Hypothalamus (tissue), 51 donors: Measurements from ENCODE around the gene HSH2D.
"Not testable (repeated sequence)": the region's sequence is repeated elsewhere in the genome, so short reads cannot be mapped to it uniquely, and the experiment has no call there.

Experiments
- DNase-seq, 51 donors: peaks; one replicate each; lab custom pipeline; 2025; lab: John Stamatoyannopoulos, UW

Gene HSH2D, protein sequence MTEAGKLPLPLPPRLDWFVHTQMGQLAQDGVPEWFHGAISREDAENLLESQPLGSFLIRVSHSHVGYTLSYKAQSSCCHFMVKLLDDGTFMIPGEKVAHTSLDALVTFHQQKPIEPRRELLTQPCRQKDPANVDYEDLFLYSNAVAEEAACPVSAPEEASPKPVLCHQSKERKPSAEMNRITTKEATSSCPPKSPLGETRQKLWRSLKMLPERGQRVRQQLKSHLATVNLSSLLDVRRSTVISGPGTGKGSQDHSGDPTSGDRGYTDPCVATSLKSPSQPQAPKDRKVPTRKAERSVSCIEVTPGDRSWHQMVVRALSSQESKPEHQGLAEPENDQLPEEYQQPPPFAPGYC

DNA sequence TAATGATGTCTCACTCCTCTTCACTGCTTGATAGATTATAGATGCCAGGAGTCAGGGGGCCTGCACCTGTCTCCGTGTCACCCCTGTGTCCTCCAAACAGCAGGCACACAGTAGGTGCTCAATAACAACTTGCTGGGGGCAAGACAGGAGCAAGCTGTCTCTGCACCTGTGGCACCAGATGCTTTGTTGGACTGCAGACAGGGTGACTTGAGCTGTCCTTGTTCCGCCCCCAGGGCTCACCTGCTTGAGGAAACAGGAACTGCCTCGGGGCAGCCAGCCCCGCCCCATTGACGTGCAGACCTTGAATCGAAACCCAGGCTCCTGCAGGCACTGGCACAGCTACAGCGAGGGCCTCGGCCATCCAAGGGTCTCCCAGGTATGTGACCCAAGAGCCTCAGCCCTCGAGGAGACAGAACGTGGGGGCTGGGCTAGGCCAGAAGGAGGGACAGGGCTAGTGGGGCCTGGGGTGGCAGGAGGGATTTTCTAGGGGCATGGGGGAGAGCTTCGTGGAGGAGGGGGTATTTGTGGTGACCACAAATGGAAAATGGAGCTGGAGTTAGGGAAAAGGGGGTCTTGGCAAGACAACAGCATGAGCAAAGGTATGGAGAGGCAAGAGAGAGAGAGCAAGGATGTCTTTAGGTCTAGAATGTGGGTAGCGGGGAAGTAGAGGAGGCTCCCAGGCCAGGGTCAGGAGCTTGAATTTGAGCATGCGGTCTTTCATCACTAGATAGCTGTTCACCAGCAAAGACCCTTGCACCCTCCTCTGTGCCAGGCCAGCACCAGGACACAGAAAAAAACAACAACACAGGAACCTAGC lies at the start of gene HSH2D:
Gene HSH2D (plus strand): TSS at position 287 of the 817 bp plus-strand sequence. CDS start 5,066 bp downstream, outside the sequence.
- DNase-seq, result no peak

DNA sequence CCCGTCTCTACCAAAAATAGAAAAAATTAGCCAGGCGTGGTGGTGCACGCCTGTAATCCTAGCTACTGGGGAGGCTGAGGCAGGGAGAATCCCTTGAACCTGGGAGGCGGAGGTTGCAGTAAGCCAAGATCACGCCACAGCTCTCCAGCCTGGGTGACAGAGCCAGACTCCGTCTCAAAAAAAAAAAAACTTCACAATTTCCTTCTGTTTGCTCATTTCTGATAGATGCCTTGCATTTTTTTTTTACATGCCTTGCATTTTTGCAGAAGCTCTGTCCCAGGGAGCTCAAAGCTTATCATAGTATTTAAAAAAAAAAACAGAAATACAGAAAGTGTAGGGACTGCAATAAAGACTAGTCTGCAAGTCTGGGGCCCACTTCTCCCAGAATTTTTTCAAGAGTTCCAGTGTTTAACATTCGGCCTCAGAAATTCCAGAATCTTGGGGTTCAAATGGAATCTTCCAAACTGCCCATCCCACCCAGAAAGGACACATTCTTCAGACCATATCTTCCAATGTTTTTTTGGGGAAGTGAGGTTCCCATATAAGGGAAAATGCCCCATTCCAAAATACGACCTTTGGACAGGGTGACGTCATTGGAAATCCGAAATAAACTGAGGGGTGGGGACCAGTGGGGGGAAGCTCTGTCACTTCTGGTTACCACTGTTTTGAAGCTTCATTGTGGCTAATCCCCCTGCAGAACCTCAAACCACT lies 49.0 kb upstream of the HSH2D start:
- no peak for DNase-seq

DNA sequence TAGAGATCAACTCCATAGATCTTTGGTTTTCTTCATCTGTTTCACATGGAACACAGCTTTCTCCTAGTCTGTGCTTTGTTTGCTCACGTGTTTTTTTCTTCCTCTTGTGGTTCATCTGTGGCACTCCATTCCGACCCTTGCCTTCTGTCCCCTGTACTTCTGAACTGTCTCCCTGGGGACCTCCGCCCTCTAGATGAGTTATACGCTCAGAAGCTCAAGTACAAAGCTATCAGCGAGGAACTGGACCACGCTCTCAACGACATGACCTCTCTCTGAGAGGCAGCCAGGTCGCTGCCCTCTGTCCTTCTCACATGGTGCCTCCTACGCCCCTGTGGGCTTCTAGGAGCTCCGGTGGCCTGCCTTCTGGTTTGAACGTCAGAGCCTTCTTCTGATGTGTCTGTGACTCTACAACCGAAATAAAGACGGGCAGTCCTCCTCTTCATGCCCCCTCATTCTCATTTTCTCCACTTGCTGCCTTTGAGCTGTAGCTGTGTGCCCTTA lies 48.4 kb upstream of the HSH2D start:
- no peak for DNase-seq

DNA sequence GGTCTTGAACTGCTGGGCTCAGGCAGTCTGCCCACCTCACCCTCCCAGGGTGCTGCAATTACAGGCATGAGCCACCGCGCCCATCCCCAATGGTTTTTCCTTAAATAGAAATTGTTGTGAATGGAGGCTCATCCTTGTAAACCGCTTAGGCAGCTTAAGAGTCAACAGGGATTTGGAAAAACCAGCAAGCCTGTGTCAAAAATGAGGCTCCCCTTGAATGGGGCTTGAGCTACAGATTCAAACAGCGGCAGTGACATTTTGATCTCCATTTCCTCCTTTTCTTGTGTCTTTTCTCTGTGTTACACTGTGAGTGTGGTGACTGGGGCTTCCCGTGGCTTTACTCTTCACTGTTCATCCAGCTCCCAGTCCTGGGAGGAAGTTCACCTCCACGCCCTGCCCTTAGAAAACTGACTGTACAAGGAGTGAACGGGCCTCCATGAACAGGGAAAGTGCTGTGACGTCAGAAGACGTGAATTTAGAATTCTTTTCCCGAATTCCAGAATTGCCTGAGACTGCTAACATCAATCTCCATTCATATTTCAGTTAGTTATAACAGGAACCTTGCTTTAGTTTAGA lies 47.1 kb upstream of the HSH2D start:
- DNase-seq, result no peak

DNA sequence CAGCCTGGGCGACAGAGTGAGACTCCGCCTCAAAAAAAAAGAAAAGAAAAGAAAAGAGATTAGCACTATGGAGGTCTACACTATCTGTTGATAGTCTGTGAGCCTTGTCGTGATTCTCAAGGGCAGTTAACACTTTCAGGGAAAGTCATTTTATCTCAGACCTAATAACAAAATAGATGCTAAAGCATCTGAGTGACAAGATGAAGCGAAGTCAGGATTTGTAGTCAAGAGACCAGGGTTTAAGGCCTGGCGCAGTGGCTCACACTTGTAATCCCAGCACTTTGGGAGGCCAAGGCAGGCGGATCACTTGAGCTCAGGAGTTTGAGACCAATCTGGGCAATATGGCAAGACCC lies 45.1 kb upstream of the HSH2D start:
- DNase-seq, result no peak

DNA sequence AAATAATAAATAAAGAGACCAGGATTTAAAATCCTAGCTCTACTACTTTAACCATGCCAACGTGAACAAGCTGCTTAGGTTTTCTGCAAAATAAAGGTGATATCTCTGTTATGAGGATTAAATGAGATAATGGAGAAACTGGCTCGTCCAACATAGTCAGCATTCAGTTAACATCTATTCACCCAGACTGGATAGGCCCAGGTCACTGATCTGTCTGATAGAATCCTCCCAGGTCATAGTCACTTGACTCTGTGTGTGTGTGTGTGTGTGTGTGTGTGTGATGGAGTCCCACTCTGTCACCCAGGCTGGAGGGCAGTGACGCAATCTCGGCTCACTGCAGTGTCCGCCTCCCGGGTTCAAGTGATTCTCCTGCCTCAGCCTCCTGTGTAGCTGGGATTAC lies 44.7 kb upstream of the HSH2D start:
- no peak for DNase-seq

DNA sequence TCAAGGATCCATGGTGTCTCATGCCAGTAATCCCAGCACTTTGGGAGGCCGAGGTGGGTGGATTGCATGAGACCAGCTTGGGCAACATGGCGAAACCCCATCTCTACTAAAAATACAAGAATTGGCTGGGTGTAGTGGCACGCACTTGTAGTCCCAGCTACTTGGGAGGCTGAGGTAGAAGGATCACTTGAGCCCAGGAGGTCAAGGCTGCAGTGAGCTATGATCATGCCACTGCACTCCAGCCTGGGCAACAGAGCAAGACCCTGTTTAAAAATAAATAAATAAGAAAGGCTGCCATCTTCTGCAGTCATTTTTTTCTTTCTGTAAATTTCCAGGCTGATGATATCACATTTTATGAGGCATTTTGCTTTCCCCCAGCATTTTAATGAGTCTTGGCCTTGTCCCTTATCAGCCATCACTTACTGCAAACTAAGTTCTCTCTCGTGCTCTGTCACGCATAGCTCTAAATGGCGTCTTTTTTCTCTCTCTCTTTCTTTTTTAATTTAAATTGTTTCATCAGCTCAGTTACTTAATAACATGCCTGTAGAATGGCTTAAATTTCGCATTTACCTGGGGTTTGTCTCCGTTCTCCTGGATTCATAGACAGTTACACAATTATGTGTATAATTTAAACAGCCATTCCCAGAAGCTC lies 44.0 kb upstream of the HSH2D start:
- not testable (repeated sequence) for DNase-seq

DNA sequence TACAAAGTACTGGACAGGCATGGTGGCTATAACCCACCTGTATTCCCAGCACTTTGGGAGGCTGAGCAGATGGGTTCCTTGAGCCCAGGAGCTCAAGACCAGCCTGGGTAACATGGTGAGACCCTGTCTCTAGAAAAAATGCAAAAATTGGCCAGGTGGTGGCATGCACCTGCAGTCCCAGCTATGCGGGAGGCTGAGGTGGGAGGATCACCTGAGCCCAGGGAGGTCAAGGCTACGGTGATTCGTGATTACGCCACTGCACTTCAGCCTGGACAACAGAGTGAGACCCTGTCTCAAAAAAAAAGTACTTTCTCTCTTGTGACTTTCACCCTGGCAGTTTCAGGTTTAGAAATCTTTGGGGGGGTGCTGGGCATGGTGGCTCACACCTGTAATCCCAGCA lies 43.0 kb upstream of the HSH2D start:
- no peak for DNase-seq

DNA sequence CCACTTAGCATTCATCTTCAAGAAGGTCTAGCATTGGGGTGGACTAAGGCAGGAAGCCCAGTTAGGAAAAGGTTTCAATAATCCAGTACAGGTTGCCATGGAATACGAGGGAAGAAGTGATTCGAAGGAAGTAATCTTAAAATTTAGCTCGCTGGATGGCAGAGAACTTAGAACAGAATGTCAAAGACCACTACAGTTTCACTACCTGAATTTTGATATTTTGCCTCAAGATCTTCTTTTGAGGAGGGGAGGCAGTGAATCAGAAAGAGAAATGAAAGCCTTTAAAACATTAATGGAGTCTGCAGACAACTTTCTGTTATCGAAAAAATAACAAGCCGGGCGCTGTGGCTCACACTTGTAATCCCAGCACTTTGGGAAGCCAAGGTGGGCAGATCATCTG lies 38.8 kb upstream of the HSH2D start:
- DNase-seq, result no peak

DNA sequence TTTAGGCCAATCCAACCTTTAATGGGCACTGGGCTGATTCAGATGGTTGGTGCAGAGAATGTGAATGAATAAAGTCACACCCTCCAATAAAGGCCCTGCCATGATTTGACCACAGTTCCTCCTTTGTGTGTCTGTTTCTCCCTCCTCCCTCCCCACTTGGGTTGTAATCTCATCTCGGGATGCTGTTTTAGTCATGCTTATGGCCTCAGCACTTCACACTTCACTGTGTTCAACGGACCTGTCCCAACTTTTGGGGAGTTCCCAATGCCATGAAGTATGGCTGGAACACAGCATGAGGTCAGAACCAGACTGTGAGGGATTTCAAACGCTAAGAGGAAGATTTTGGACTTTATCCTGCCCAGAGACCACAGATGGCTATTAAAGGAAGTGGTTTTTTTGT lies 37.4 kb upstream of the HSH2D start:
- no peak for DNase-seq

DNA sequence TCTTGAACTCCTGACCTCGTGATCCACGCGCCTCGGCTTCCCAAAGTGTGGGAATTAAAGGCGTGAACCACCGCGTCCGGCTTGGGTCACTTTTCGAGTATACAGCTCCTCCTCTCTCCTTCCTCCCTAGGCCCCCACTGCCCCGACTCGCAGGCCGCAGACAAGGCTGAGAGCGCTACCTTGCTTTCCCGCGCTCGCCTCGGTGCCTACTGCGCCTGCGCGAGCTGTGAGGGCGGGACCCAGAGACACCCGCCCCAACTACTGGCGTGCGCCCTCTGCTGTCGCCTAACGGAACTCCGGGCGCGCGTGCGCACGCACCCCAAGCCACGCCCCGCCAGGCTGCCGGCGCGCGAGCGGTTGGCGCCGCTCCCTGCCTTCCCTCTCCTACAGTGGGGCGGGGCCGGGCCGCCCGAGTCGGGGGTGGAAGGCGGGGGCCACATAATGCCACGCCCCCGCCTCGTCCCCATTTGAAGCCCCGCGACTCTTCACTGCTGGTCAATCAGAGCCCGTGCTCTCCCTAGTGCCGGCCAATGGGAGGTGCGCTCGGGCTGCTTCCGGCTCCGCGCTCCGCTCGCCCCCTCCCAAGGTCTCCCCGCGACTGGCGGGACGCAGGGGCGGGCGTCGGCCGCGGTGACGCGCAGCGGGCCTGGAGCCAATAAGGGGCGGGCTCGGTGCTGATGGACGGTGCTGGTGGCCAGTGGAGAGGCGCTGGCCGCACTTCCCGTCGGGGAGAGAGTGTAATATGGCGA lies 32.2 kb upstream of the HSH2D start, which contains the start of gene RAB8A:
Gene RAB8A (plus strand): TSS at position 730 of the 749 bp plus-strand sequence. CDS start 13 bp downstream, at position 743.
- DNase-seq, result peak; percentile 77 to 100 (median 99)

DNA sequence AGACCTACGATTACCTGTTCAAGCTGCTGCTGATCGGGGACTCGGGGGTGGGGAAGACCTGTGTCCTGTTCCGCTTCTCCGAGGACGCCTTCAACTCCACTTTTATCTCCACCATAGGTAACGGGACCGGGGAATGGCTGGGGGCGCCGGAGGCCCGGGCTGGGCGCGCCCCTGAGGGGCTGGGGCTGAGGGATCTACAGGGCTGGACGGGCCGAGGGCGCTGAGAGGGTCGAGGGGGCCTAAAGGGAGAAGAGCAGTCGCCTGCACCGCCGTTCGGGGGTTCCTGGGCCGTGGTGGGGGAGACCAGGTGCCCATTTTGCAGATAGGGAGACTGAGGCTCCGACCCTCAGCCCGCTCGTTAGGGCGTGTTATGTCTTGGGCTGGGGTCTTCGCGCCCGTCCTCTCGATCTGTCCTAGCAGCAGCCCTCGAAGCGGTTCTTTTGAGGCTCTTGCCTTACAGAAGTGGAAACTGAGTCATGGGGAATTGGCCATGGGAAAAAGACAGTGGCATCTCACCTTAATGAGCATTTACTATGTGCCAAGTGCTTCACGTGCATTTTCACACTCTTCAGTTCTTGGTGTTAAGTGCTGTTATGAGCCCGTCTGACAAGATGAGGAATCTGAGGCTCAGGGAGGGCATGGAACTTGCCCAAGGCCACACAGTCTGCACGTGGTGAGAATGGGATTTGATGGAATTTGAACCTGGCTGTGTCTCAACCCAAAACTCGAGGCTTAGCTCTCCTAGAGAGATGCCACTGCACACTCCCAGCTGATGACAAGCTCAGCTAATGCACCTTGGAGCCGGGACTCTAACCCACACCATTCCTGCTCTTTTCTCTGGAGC lies 31.4 kb upstream of the HSH2D start:
- DNase-seq, result peak in 1 of 51 donors; percentile 49

DNA sequence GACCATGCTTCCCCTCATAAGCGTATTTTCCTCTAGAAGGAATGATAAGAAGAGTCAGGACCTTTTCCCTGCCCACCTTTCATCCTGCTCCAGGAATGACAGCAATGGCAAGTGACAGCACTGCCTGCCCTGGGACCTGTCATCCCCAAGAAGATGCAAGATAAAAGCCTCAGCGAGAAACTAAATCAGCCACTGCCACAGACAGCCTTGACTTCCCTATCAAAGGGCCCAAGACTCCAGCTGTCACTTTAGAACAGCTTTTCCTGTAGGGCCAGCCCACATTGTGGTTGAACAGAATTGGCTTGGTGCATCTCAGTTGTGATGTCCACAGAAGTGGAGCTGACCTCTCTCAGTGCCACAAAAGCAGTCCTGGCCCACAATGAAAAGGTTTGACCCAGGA lies 30.7 kb upstream of the HSH2D start:
- no peak for DNase-seq

DNA sequence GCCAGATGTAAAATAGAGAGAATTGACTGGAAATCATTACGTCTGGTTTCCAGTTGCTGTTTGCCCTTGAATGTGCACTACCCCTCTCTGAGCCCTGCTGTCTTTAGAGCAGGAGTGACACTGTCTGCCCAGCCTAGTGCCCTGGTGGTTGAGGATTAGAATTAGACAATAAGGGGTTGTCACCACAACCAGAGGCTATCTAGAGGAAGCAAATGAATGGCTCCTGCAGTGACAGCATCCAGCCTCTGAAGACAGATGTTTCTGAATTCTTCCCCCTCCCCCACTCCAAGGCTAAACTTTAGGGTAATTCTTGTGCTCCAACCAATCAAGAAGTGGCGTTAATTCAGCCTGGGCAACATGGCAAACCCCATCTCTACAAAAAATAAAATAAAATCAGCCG lies 29.8 kb upstream of the HSH2D start:
- no peak for DNase-seq

DNA sequence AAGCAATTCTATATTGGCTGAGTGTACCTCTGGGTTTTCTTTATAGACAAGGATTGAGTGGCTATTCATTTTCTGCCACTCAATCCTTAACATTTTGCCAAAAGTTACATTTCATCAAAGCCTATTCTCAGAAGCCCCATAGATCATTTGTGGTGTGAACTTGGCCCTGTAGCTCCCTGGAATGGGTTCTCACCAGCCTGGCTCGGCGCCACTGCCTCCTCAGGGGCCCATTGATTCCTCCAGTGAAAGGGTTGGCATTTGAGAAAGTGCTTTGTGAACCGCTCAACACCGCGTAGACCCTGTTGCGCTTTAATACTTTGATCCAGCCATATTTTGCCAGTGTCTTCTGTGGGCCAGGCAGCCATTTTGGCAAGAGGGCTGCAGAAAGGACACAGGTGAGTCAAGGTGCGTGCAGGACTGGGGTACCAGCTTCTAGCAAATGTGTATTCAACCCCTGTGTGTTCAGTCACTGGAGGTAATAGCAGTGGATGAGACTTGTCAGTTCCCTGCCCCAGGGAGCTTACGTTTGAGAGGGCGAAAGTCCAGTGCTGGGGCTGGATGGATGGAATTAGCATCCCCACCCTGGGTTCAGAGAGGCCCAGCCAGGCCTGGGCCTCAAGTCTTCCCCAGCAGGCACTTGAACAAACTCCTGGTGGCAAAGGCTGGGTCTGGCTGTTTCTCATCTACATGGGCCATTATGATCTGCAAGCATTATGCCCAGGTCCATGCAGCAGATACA lies 28.0 kb upstream of the HSH2D start:
- peak in 31 of 51 donors; percentile 1 to 62 (median 30) for DNase-seq

DNA sequence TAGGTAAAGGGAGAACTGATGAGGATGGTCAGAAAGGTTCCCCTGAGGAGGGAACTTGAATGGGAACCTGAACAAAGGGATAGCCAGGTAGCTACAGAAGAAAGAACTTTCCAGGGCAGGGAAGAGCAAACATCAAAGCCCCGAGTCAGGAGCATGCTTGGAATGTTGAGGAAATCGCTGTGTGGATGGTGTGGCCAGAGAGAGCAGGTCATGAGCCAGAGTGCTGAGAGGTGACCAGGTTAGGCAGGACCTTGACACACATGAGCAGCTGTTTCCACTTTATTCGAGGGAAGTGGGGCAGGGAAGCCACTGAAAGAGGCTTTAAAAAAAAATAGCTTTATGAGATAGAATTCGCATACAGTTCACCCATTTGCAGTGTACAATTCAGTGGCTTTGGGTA lies 27.4 kb upstream of the HSH2D start:
- DNase-seq, result no peak

DNA sequence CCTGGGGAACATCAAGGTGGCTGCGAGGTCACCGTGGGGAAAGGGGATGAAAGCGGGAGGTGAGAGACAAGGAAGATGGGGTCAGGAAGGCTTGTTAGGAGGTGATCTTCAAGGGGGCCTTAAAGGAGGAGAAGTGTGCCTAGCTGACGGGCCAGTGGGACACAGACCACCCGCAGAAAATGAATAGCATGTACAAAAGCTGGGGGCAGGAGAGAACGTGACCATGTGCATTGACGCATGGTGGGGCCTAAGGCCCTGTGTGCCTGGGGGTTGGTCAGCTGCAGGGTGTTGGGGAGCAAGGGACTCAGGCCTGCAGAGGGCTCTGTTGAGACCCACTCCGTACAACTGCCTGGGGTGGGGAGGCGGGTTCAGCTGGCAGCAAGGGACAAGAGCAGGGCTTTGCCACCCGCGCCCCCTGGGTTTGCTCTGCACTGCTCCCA lies 25.9 kb upstream of the HSH2D start:
- no peak for DNase-seq
